Left kidney (tissue), 2 donors: Measurements from ENCODE around the gene LTO1. TPM values are rescaled to one million over a fixed set of nuclear protein-coding genes. Genes with fewer than 3 reads are reported as not detected.
A peak's percentile ranks its signal among the peaks of the same experiment; 100 is the strongest.

Experiments used
- DNase-seq: peaks from one replicate; pipeline ENCODE4 v3.0.0-alpha.2; 2013
- polyA plus RNA-seq: library from polyadenylated mRNA; unstranded; fragments of 120-200 nt; gene quantifications from one replicate; pipeline ENCODE4 v1.2.1, GENCODE V29; 2013; ENCODE audit not compliant: insufficient read length

LTO1 gene
- polyA plus RNA-seq, 1 donor = 36.9 TPM

DNA sequence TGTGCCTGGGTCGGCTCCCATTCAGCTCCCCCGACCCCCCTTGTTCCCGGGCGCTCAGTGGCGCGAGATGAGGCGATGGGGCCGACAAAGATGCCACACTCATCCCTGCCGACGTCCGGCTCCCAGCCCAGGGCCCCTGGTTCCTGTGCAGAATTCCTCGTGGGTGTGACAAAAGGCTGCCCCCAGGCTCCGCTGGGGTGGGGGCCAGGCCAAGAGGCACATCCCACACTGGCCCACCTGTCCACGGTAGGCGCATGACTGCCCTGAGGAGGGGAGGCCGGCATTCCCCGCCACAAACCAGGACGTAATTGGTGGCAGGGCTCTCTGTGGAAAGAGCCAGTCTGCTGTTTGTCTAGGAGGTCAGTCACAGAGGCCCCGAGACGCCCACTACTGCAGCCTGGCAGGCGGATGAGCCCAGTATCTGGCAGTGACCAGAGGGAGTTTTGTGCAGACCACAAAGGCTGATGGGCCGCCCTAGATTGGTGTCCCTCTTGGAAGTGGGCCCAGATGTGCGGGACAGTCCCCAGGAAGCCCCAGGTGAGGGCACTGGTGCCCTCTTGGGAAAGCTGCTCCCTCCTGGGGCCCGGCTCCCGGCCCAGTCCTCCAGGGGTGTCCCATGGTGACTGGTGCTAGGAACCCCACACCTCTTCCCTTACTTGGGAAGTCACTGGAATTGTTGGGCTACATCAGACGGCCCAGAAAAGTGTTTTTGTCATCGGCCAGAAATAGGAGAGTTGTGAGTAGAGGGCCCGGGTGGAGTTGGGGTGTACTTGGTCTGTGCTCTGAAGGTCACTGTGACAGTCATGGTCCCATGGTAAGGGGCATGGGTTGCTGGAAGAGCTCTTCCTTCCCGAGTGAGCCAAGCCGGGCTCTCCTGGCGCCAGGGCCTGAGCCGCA lies 28.4 kb downstream of the LTO1 start:
- DNase-seq = no peak

DNA sequence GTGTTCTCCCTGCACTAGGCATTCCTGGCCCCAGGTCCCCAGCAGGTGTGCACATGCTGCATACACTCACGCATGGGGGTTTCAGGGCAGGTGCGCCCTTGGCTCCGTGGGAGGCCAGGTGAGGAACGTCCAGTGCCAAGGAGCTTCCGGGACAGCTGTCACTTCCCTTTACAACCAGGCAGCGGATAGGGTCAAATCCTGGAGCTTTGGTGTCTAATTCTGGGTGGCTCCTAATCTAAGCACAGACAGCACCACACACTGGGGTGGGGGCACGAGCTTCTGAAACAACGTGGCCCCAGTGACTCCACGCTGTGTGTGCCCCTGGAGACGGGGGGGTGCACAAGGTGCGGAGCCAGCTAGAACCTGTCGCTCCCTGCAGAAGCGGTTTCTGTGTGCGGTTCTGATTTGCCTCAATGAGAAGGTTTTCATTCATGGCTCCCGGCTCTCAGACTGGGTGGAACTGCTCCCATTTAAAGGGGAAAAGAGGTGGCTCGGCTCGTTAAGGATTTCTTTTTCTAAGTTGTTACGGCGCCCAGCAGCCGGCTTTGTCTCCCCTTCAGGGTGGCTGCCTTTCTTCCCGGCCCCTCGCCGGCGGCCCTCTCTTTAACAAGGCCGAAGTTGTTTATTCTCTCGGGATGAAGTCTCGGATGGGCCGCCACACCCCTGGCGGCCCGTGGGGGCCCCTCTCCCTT lies 29.2 kb downstream of the LTO1 start:
- DNase-seq = no peak

DNA sequence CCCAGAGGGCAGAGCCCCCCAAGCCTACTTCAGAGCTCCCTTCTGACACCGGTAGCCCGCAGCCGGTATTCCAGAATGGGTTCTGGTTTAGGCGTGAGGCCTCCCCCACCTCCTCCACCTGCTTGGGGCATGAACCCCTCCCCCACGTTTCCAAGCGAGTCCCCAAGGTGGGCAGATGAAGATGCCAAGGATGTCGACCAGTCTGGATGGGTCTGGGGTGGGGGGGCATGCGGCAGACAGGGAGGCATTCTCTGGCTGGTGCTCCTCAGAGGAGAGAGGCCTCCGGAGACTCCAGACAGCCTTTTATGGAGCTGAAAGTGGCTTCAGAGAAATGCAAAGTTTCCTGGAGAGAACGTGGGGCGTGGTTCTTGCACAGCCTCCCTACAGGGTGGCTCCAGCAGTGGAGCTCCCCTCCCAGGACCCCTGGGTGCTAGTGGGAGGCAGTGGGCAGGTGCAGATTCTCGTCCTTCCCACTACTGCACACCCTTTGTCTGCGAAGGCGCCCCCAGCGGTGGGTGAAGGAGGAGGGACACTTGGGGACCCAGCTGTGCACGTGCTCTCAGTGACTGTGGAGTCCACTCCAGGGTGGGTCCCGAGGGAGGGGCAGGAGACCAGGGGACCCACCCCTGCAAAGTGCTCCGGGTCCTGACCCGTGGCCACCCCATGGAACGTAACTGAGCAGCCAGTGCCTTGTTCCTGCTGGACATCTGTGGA lies 30.0 kb downstream of the LTO1 start:
- no peak for DNase-seq

DNA sequence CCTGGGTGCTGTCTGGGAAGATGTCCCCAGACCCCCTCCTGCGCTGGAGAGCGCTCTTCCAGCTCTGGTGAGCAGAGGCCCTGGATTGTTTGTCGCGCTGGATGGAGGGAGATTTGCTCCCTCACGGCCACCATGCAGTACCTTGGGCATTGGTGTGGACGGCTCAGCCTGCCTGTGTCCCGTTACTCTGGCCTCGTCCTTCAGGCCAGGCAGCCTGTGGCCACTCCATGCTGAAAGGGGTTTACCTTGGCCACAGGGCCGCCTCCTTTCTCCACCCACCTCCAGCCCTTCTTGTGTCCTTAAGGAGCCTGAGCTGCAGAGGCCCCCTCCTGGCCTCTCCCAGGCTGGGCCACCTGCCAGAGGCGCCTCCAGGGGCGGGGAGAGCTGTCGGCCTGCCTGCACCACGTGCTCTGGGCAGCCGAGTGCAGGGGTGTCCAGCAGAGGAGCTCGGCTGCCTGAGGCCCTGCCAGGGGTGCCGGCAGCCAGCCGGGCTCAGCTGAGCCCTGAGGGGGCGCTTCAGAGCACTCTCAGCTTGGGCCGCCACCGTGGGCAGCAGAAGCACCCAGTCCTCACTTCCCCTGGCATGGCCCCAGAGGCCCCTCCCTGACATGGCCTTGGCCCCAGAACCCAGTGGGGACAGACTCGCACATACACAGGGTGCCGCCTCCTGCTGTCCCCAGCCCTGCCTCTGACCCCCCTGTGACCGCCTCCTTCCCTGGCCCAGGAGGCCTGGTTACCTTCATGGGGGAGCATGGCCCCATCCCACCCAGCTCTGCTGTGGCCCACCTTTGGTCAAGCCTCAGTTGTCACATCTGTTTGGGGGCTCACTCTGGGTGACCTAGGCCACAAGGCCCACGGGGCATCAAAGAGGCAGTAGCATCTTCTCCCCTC lies 30.8 kb downstream of the LTO1 start:
- DNase-seq = no peak

DNA sequence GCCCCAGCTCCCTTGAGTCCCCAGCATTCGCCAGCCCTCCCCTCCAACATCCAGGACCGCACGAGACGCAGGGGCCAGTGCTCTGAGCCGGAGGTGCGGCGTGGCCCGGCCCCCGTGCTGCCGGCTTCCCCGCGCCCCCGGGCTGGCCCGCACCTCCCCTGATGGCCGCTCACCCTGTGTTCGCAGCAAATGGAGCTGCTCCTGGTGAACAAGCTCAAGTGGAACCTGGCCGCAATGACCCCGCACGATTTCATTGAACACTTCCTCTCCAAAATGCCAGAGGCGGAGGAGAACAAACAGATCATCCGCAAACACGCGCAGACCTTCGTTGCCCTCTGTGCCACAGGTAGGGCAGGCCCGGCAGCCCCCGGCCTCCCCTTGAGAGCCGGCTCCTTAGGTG lies 31.5 kb downstream of the LTO1 start:
- DNase-seq = no peak

DNA sequence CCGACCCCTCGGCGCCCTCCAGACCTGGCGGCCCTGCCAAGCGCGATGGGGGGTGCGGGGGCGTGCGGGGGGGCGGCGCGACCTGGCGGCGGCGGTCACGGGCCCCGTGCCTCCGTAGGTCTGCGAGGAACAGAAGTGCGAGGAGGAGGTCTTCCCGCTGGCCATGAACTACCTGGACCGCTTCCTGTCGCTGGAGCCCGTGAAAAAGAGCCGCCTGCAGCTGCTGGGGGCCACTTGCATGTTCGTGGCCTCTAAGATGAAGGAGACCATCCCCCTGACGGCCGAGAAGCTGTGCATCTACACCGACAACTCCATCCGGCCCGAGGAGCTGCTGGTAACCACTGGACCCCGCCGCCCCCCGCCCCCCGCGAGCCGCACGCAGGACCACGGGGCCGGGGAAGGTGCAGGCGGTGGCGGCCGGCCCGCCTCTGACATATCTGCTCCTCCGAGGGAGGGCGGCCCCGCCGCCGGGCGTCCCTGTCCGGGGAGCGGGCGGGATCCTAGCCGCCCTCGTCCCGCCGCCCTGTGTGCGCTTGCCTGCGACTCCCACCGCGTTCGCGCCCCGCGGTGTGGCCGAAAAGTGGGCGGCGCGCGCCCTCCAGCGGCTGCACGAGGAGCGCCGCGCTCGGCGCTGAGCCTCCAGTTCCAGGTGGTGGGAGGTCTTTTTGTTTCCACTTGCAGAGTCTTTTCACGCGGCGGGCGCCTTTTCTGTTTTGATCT lies 32.1 kb downstream of the LTO1 start:
- DNase-seq = peak; percentile 80

DNA sequence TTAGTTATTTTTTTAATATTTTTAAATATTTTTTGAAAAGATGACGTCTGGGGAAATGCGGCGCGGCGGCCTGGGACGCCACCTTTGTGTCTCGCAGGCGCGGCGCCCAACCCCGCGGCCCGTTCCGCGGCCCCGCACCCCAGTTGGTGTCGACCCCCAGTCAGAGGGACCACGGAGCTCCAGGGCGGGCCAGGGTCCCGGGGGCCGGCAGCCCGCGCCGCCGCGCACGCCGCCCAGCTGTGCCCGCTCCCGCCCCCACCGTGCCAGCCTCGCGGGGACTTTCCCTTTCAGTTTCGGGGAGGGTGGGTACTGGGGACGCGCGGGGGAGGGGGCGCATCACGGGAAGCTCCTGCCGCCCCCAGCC lies 32.6 kb downstream of the LTO1 start:
- DNase-seq = no peak

DNA sequence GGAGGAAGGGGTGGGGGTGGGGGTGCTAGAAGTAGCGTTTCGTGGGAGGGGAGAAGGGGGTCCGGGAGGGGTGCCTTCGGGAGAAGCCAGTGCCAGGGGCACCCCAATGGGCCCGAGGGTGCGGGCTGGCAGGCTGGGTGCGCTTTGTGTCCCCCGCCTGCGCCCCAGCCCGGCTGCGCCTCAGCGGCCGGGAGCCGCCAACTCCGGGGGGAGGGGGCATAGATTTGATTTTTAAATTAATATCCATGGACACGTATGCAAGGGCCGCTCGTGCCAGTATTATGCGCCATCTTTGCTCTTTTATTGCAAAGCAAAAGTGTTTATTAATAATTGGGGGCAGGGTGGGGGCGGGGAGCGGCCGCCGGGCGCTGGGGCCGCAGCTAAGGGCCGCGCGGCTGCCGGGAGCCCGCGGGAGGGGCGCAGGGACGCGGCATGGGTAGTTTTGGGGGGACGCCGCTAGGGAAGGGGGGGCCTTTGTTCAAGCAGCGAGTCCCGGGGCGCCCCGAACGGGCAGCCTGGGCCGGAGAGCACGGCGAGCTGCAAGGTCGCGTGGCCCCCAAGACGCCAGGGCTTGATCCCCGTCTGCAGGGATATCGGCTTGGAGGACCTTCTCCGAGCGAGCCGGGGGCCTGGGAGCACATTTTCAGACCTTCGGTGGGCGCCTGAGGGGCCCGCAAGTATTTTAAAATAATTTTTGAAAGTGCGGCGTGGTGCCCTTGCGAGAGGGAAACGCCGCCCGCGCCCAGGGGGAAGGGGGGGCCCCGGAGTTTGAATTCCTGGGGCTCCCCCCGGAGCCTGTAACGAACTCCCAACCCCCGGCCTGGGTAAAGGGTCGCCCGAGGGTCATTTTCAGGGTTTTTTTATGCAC lies 33.2 kb downstream of the LTO1 start:
- no peak for DNase-seq

DNA sequence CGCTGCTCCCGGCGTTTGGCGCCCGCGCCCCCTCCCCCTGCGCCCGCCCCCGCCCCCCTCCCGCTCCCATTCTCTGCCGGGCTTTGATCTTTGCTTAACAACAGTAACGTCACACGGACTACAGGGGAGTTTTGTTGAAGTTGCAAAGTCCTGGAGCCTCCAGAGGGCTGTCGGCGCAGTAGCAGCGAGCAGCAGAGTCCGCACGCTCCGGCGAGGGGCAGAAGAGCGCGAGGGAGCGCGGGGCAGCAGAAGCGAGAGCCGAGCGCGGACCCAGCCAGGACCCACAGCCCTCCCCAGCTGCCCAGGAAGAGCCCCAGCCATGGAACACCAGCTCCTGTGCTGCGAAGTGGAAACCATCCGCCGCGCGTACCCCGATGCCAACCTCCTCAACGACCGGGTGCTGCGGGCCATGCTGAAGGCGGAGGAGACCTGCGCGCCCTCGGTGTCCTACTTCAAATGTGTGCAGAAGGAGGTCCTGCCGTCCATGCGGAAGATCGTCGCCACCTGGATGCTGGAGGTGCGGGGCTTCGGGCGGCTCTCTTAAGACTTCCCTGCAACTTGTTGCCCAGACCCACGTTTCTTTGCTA lies 34.1 kb downstream of the LTO1 start, which contains the start of gene CCND1:
TSS of gene CCND1 (plus strand) at position 162 of the 587 bp plus-strand sequence. CDS start at position 320, 158 bp downstream.
- DNase-seq = peak; percentile 86

DNA sequence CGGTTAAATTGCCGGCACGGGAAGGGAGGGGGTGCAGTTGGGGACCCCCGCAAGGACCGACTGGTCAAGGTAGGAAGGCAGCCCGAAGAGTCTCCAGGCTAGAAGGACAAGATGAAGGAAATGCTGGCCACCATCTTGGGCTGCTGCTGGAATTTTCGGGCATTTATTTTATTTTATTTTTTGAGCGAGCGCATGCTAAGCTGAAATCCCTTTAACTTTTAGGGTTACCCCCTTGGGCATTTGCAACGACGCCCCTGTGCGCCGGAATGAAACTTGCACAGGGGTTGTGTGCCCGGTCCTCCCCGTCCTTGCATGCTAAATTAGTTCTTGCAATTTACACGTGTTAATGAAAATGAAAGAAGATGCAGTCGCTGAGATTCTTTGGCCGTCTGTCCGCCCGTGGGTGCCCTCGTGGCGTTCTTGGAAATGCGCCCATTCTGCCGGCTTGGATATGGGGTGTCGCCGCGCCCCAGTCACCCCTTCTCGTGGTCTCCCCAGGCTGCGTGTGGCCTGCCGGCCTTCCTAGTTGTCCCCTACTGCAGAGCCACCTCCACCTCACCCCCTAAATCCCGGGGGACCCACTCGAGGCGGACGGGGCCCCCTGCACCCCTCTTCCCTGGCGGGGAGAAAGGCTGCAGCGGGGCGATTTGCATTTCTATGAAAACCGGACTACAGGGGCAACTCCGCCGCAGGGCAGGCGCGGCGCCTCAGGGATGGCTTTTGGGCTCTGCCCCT lies 34.7 kb downstream of the LTO1 start:
- DNase-seq = no peak

DNA sequence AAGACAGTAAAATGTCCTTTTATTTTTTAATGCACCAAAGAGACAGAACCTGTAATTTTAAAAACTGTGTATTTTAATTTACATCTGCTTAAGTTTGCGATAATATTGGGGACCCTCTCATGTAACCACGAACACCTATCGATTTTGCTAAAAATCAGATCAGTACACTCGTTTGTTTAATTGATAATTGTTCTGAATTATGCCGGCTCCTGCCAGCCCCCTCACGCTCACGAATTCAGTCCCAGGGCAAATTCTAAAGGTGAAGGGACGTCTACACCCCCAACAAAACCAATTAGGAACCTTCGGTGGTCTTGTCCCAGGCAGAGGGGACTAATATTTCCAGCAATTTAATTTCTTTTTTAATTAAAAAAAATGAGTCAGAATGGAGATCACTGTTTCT lies 35.3 kb downstream of the LTO1 start:
- no peak for DNase-seq

DNA sequence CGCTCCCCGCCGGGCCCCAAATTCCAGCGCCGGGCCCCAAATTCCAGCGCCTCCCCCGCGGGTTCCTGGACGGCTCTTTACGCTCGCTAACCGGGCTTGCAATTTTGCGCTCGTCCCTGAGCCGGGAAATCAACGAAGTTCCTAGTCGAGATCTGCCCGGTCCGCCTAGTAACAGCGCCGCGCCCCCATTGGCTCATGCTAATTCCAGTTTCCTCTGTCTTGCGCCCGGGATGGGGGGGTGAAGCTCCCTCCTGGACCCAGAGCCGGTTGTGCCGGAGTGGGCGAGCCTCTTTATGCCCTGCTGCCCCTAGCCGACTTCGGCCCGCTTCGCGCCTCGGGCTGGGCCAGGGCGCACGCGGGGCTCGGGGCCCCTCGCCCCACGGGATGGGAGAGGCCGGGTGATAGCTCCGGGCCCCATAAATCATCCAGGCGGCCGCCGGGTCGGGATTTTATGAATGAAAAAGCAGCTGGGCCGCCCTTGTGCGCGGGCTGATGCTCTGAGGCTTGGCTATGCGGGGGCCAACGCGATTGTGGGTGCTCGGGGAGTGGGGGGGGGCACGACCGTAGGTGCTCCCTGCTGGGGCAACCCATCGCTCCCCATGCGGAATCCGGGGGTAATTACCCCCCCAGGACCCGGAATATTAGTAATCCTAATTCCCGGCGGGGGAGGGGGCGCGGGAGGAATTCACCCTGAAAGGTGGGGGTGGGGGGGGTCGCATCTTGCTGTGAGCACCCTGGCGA lies 36.0 kb downstream of the LTO1 start:
- peak; percentile 95 for DNase-seq

DNA sequence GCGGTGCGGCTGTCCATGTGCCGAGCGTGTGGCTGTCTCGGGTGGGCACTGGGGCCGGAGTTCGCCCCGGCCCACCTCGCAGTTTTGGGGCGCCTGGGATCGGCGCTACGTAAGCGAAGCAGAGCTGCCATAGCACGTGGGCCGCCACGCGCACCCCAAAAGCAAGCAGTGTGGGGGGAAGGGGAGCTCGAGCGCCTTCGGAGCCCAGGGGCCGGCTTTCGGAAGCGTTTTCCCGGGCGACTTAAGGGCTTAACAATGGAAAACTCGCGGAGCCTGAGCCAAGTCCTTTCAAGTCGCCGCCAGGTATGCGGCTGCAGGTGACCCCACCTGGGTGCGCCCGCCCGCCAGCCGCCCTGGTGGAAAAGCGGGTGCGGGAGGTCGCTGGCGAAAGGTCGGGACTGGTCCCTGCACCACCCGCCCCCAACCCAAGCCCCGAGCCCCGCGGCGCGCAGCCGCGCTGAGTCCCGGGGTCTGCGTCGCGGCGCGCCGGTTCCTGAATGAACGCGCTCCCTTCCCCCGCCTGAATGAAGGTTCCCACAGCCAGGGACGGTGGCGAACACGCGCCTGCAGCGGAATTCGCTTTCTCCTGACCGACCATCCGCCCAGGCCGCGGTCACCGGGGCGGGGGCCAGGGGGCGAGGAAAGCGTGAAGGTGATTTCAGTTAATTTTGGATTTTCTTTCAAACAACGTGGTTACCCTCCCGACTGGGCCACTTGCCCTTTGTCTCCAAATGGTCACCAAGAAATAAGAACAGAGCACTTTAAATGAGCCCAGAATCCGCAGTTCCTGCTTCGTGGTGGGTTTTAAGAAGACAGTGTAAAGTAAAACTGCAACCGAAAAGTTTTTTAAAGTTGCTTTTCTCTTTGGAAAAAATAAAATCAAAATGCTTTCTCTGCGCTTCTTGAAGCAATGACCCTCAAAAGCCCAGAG lies 36.9 kb downstream of the LTO1 start:
- DNase-seq = peak; percentile 77

DNA sequence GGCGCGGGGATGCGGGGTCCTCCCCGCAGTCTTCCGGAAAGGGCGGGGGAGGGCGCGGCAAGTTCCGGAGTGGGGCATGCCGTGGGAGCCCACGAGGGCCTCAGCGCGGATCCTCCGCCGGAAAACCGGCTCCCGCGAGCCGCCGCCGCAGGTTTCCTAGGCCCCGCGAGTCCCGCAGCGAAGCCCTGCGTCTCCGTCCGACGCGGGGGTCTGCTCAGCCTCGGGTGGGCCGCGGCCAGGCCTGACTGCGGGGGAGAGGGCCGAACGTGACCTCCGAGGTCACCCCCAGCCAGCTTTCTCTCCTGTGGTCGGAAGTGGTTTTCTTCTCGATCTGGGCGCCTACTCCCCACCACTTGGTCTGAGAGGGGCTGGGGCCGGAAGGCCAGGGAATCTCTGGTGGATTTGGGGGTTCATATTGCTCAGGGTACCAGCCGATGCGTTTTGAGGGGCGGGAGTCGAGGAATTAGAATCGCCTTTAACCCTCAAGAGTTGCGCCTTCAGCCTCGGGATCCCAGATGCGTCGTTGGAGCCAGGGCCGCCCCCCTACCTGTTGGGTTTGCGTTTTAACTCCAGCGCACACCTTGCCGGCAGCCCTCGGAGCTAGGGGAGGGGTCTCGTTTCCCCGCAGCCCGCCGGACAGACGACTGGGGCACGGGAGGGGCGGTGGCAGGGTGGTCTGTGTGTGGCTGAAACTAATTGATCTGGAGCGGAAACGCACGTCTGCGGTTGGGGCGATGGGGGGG lies 37.8 kb downstream of the LTO1 start:
- DNase-seq = no peak

DNA sequence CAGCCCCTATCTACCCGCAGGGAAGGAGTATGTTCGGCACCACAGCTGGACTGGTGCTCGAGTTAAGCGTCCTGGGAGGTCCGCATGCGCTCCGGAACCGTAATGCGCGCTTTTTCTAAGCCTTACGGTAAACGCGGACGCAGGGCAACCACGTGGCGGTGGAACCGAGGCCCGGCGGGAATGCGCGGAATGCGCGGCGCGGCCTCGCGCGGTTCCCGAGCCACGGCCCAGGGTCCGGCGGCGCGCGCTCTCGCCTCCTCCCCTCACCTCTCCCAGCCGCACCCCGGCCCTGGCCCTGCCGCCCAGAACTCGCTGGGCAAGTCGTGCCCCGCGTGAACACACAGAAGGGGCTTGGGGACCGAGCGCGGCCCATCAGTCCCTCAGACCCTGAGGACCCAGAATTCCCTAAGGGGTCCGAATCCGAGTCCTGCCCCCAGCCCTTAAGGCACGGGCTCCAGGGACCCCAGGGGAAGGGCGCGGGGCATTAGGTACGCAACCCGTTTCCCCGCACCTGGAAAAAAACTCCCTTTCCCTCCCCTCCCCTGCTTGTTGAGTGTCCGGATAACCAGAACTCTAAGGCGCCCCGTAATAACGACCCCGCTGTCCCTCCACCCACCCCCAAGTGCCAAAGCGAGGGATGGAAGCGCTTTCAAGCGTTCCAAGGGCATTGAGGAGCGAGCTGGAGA lies 38.5 kb downstream of the LTO1 start:
- DNase-seq = peak; percentile 87
